Measurements from ENCODE around the gene GALNT5.

The GALNT5 gene

GRCh38 chr2:157345647-157346389 lies 88.3 kb downstream of the GALNT5 start:
- ATAC-seq: no peak
- H3K4me1 Mint-ChIP-seq: peaks cover 7% of the 10 kb centered on the region
- no peak overlapping the region for H3K4me3 Mint-ChIP-seq
- H3K27ac Mint-ChIP-seq: no peak overlapping the region
- DNase-seq (ENCODE audit: low spot score in 2 of 2): no peak
- H3K36me3 Mint-ChIP-seq: no peaks in the 10 kb centered on the region
- H3K9me3 Mint-ChIP-seq: peaks cover 28% of the 10 kb centered on the region

GRCh38 chr2:157348291-157348921 lies 90.9 kb downstream of the GALNT5 start:
- no peaks in the 10 kb centered on the region for H3K36me3 Mint-ChIP-seq
- H3K27ac Mint-ChIP-seq: no peak overlapping the region
- peaks cover 15% of the 10 kb centered on the region for H3K9me3 Mint-ChIP-seq
- DNase-seq (ENCODE audit: low spot score in 2 of 2) (no peak), ATAC-seq (no peak)
- no peak overlapping the region for H3K4me3 Mint-ChIP-seq
- no peaks in the 10 kb centered on the region for H3K4me1 Mint-ChIP-seq

- H3K4me1 Mint-ChIP-seq: no peaks in the 10 kb centered on the region
Measured at GRCh38 chr2:157349949-157350515, 92.5 kb downstream of the GALNT5 start.

GRCh38 chr2:157355618-157356017 lies 98.1 kb downstream of the GALNT5 start:
- Mint-ChIP-seq H3K4me1 (peaks cover 13% of the 10 kb centered on the region), H3K27ac (no peak overlapping the region), H3K36me3 (no peaks in the 10 kb centered on the region), H3K9me3 (no peaks in the 10 kb centered on the region), H3K4me3 (no peak overlapping the region)
- DNase-seq (ENCODE audit: low spot score in 2 of 2): no peak
- ATAC-seq: no peak

More at GRCh38 chr2:157349949-157350515, 92.5 kb downstream of the GALNT5 start:
- Mint-ChIP-seq H3K36me3 (no peaks in the 10 kb centered on the region), H3K4me3 (no peak overlapping the region), H3K9me3 (peaks cover 3% of the 10 kb centered on the region), H3K27ac (no peak overlapping the region)
- DNase-seq (ENCODE audit: low spot score in 2 of 2) (no peak), ATAC-seq (no peak)

GRCh38 chr2:157359628-157360027 lies 102.1 kb downstream of the GALNT5 start:
- Mint-ChIP-seq H3K4me3 (no peak overlapping the region), H3K36me3 (no peaks in the 10 kb centered on the region), H3K9me3 (peaks cover 14% of the 10 kb centered on the region), H3K4me1 (peaks cover 28% of the 10 kb centered on the region), H3K27ac (no peak overlapping the region)
- no peak for ATAC-seq
- no peak for DNase-seq (ENCODE audit: low spot score in 2 of 2)

- peaks cover 24% of the 10 kb centered on the region for H3K4me1 Mint-ChIP-seq
- ATAC-seq: no peak
- H3K9me3 Mint-ChIP-seq: peaks cover 14% of the 10 kb centered on the region
- H3K4me3 Mint-ChIP-seq: no peak overlapping the region
- H3K36me3 Mint-ChIP-seq: no peaks in the 10 kb centered on the region
- no peak overlapping the region for H3K27ac Mint-ChIP-seq
- no peak for DNase-seq (ENCODE audit: low spot score in 2 of 2)
Measured at GRCh38 chr2:157361526-157361925, 104.0 kb downstream of the GALNT5 start.

- H3K27ac Mint-ChIP-seq: no peak overlapping the region
- ATAC-seq (no peak), DNase-seq (ENCODE audit: low spot score in 2 of 2) (no peak)
- no peak overlapping the region for H3K4me3 Mint-ChIP-seq
- H3K4me1 Mint-ChIP-seq: peaks cover 21% of the 10 kb centered on the region
- no peaks in the 10 kb centered on the region for H3K36me3 Mint-ChIP-seq
- peaks cover 14% of the 10 kb centered on the region for H3K9me3 Mint-ChIP-seq
Measured at GRCh38 chr2:157362627-157363026, 105.1 kb downstream of the GALNT5 start.

GRCh38 chr2:157363612-157364101 lies 106.2 kb downstream of the GALNT5 start:
- Mint-ChIP-seq H3K4me3 (peak overlapping the region; percentile 33), H3K36me3 (no peaks in the 10 kb centered on the region), H3K27ac (peak overlapping the region; percentile 36), H3K4me1 (peaks cover 21% of the 10 kb centered on the region), H3K9me3 (peaks cover 14% of the 10 kb centered on the region)
- DNase-seq (ENCODE audit: low spot score in 2 of 2) (no peak), ATAC-seq (peak; percentile 95)

Measured in stimulated activated effector memory CD8-positive, alpha-beta T cell treated with anti-CD3 and anti-CD28 coated beads, Interleukin-12 subunit alpha, Interleukin-12 subunit beta, amount 100 ng/mL, for 72 hours (primary cell).